ENCODE results near the gene BRD4. TPM values are rescaled to one million over a fixed set of nuclear protein-coding genes. Genes with fewer than 3 reads are reported as not detected.

Gene BRD4
- polyA plus RNA-seq (ENCODE audit: low read depth in 6 of 6), result 10 to 100 TPM; 13.5 to 51.9 (median 18.4) TPM

DNA sequence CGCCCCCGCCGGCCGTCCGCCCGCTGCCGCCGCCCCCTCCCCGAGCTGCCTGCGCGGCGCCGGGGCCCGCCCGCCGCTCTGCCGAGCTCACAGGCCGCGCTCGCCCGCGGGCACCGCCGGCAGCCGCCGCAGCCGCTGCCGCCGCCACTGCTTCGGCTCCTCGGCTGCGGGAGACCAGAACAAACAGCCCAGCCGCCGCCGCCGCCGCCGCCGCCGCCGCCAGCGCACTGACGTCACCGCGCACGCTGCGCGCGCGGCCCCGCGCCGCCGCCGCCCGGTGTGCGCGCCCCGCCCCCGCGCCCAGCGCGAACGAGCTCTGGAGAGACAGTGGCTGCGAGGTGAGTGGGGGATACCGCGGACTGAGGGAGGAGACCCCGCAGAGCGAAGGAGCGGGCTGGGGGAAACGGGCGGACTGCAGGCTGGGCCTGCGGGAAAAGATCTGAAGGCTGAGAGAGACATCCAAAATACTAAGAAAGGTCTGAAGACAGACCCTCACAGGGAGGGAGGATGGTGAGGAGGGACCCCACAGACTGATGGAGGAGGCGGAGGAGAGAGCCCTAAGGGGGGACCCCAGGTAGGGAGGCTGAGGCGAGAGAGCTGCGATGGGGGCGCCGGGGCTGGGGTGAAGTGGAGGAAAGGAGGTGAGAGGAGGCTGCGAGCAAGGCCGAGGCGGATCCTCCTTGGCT lies at the start of gene BRD4:
Gene BRD4, minus strand, starts transcription at position 229 of the 686 bp plus-strand sequence. CDS start 59,440 bp downstream, outside the sequence.
- peaks cover 29 to 67% (median 46%) of the 10 kb centered on the region in 3 donors for H3K4me1 Mint-ChIP-seq
- no peaks in the 10 kb centered on the region for H3K27me3 Mint-ChIP-seq
- DNase-seq, result peak; percentile 80
- no peaks in the 10 kb centered on the region for H3K9me3 Mint-ChIP-seq
- ATAC-seq (ENCODE audit: low read depth in 2 of 2), result peak; percentile 25 to 46
- H3K36me3 Mint-ChIP-seq, result no peaks in the 10 kb centered on the region
- H3K4me3 Mint-ChIP-seq, result peak within 1 kb of the TSS; percentile 90 to 99 (median 94)
- H3K27ac Mint-ChIP-seq, result peak within 1 kb of the TSS; percentile 98 to 99 (median 98)

DNA sequence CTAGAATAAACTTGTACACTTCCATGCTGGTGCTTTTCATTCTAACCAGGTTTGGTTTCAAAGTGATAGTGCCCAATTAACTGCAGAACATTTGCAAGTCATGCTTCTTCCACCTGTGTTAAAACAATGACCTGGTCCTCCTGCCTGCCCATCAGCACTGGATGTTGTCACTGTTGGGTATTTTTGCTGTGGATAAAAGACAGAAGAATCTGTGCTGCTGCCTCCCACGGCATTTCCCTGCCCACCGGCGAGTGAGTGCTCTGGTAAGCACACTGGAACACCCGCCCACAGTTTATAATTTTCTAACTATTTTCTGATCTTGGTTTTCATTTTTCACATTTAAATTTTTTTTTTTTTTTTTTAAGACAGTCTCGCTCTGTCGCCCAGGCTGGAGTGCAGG lies 49.5 kb upstream of the BRD4 start:
- Mint-ChIP-seq H3K27me3 (no peaks in the 10 kb centered on the region), H3K9me3 (no peaks in the 10 kb centered on the region), H3K4me1 (peaks cover 26 to 29% (median 28%) of the 10 kb centered on the region in 3 donors), H3K36me3 (no peaks in the 10 kb centered on the region), H3K27ac (peak overlapping the region in 2 of 6 donors; percentile 69 to 99), H3K4me3 (peak overlapping the region in 6 of 8 donors; percentile 21 to 97 (median 86))
- ATAC-seq (ENCODE audit: low read depth in 2 of 2) (no peak), DNase-seq (no peak)

DNA sequence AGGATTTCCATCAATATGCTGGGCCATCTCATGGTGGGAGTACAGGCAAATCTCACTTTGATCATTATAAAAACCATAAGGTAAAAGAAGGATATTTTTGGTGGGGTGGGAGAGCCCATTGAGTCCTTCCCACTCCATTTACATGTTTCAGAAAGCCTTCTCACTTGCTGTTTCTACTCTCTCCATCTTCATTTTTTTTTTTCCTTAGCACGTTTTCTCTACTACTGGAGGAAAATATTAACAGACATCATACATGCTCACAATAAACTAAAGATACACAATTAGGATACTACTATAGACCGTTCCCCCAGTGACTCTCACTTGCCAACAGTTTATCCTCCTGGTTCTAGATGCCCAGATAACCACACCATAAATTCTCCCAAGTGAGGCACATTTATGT lies 49.1 kb upstream of the BRD4 start:
- H3K27ac Mint-ChIP-seq, result peak overlapping the region in 2 of 6 donors; percentile 41 to 99
- peak overlapping the region in 5 of 8 donors; percentile 1 to 97 (median 89) for H3K4me3 Mint-ChIP-seq
- H3K27me3 Mint-ChIP-seq, result no peaks in the 10 kb centered on the region
- ATAC-seq (ENCODE audit: low read depth in 2 of 2) (no peak), DNase-seq (no peak)
- H3K36me3 Mint-ChIP-seq, result no peaks in the 10 kb centered on the region
- peaks cover 30 to 32% (median 32%) of the 10 kb centered on the region in 3 donors for H3K4me1 Mint-ChIP-seq
- H3K9me3 Mint-ChIP-seq, result no peaks in the 10 kb centered on the region

DNA sequence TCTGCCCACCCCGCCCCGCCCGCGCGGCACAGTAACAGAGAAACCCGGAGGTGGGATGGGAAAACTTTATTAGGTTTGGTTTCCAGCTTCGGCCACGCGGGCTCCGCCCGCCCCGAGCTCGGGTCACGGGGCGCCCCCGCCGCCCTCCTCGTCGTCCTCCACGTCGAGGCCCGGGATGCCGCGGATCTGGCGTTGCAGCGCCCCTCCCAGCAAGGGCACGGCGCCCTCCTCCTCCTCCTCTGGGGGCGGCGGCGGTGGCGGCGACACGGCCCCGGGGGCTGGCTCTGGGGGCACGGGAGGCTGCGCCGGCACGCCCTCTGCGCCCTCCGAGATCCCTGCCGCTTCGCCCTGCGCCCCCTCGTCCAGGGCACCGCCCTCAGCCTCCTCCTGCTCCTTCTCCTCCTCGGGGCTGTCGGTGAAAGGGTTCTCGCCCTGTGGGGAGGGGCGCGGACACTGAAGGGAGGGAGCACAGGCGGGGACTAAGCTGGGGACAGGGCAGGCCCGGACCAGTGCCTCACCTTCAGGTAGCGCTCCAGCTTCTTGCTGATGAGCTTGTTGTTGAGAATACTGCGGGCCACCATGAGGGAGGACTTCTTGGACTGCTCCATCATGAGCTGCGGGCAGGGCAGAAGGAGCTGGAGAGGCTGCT lies 47.8 kb upstream of the BRD4 start:
- Mint-ChIP-seq H3K36me3 (no peaks in the 10 kb centered on the region), H3K4me1 (peaks cover 30 to 40% (median 32%) of the 10 kb centered on the region in 3 donors), H3K27me3 (no peaks in the 10 kb centered on the region), H3K27ac (peak overlapping the region in 5 of 6 donors; percentile 79 to 100 (median 90)), H3K9me3 (no peaks in the 10 kb centered on the region), H3K4me3 (peak overlapping the region; percentile 93 to 100 (median 98))
- DNase-seq, result no peak
- peak; percentile 23 to 31 for ATAC-seq (ENCODE audit: low read depth in 2 of 2)

- H3K4me3 Mint-ChIP-seq, result peak within 1 kb of the TSS; percentile 93 to 100 (median 98)
- peaks cover 30 to 42% (median 36%) of the 10 kb centered on the region in 3 donors for H3K4me1 Mint-ChIP-seq
Observed at GRCh38 chr19:15379083-15379998, 47.0 kb upstream of the BRD4 start, which contains the start of gene AKAP8. AKAP8 (minus strand) TSS chr19:15379787; CDS start chr19:15379731, 56 bp downstream.

GRCh38 chr19:15378534-15379082 lies 46.3 kb upstream of the BRD4 start:
- no peaks in the 10 kb centered on the region for H3K9me3 Mint-ChIP-seq
- no peaks in the 10 kb centered on the region for H3K36me3 Mint-ChIP-seq
- H3K4me1 Mint-ChIP-seq, result peaks cover 35 to 41% (median 39%) of the 10 kb centered on the region in 3 donors
- ATAC-seq (ENCODE audit: low read depth in 2 of 2) (no peak), DNase-seq (peak; percentile 33)
- peak overlapping the region; percentile 93 to 100 (median 98) for H3K4me3 Mint-ChIP-seq
- no peaks in the 10 kb centered on the region for H3K27me3 Mint-ChIP-seq
- H3K27ac Mint-ChIP-seq, result peak overlapping the region; percentile 81 to 99 (median 93)

More at GRCh38 chr19:15379083-15379998, 47.0 kb upstream of the BRD4 start, which contains the start of gene AKAP8:
- peak; percentile 90 for ATAC-seq (ENCODE audit: low read depth in 2 of 2)
- Mint-ChIP-seq H3K9me3 (no peaks in the 10 kb centered on the region), H3K27ac (peak within 1 kb of the TSS; percentile 99 to 100 (median 100)), H3K27me3 (no peaks in the 10 kb centered on the region), H3K36me3 (no peaks in the 10 kb centered on the region)
- DNase-seq, result peak; percentile 98

- H3K4me3 Mint-ChIP-seq, result peak overlapping the region in 3 of 8 donors; percentile 15 to 27 (median 25)
- H3K36me3 Mint-ChIP-seq, result no peaks in the 10 kb centered on the region
- H3K27me3 Mint-ChIP-seq, result no peaks in the 10 kb centered on the region
- peak overlapping the region in 2 of 6 donors; percentile 57 to 63 for H3K27ac Mint-ChIP-seq
- ATAC-seq (ENCODE audit: low read depth in 2 of 2) (no peak), DNase-seq (no peak)
- H3K4me1 Mint-ChIP-seq, result peaks cover 30 to 31% (median 30%) of the 10 kb centered on the region in 3 donors
- no peaks in the 10 kb centered on the region for H3K9me3 Mint-ChIP-seq
Observed at GRCh38 chr19:15374796-15375440, 42.6 kb upstream of the BRD4 start.

DNA sequence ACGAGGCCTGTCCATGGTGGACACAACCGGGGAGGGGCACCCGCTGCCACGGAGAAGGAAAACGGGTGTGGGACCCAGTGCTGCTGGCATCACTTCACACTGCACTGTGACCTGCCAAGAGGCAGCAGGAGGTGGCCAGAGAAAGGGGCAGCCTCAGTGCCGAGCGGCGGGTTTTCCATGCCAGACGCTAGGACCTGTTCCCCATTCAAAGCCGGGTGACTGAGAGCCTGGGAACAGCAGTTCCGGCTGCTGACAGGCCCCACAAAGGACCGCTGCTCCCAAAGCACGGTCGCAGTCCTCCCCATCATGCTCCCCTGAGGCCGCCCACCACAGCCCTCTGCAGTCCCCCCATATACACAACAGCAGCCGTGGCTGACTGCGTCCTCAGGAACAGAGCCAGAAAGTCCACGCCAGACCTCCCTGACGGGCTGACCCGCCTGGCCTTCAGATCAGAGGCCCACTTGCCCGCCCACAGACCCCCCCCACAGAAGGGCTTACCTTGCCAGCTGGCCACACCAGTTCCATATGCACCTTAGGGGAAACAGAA lies 41.8 kb upstream of the BRD4 start:
- Mint-ChIP-seq H3K27ac (no peak overlapping the region), H3K9me3 (no peaks in the 10 kb centered on the region), H3K4me1 (peaks cover 30 to 31% (median 30%) of the 10 kb centered on the region in 3 donors), H3K27me3 (no peaks in the 10 kb centered on the region), H3K4me3 (peak overlapping the region in 1 of 8 donors; percentile 27), H3K36me3 (no peaks in the 10 kb centered on the region)
- no peak for ATAC-seq (ENCODE audit: low read depth in 2 of 2)
- no peak for DNase-seq

- Mint-ChIP-seq H3K4me3 (peak overlapping the region in 1 of 8 donors; percentile 46), H3K27ac (peak overlapping the region in 1 of 6 donors; percentile 59), H3K27me3 (no peaks in the 10 kb centered on the region), H3K4me1 (peaks cover 30 to 32% (median 31%) of the 10 kb centered on the region in 3 donors), H3K9me3 (no peaks in the 10 kb centered on the region), H3K36me3 (peaks cover 0 to 3% of the 10 kb centered on the region in 2 donors)
- ATAC-seq (ENCODE audit: low read depth in 2 of 2) (no peak), DNase-seq (no peak)
Observed at GRCh38 chr19:15373644-15374043, 41.3 kb upstream of the BRD4 start.

- peak overlapping the region in 1 of 8 donors; percentile 46 for H3K4me3 Mint-ChIP-seq
- ATAC-seq (ENCODE audit: low read depth in 2 of 2) (no peak), DNase-seq (no peak)
- H3K9me3 Mint-ChIP-seq, result no peaks in the 10 kb centered on the region
- H3K4me1 Mint-ChIP-seq, result peaks cover 23 to 26% (median 23%) of the 10 kb centered on the region in 3 donors
- H3K36me3 Mint-ChIP-seq, result peaks cover 0 to 10% of the 10 kb centered on the region in 2 donors
- H3K27ac Mint-ChIP-seq, result no peak overlapping the region
- no peaks in the 10 kb centered on the region for H3K27me3 Mint-ChIP-seq
Observed at GRCh38 chr19:15372891-15373301, 40.6 kb upstream of the BRD4 start.

DNA sequence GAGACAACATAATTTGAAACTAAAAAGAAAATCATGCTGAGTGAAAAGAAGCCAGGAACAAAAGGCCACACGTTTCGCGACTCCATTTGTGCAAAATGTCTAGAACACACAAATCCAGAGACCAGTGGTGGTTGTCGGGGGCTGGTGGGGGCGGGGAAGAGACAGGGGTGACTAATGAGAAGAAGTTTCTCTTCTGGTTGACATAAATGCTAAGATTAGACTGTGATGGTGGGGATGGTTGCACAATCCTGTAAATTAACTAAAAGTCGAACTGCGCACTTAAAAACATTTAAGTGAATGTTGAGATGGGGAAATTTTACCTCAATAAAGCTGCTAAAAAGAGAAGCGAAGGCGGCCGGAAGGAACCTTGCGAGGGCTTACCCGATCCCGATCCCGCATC lies 40.1 kb upstream of the BRD4 start:
- Mint-ChIP-seq H3K4me3 (no peak overlapping the region), H3K4me1 (peaks cover 19 to 23% (median 19%) of the 10 kb centered on the region in 3 donors), H3K27ac (no peak overlapping the region)

More for the DNA sequence above, 40.1 kb upstream of the BRD4 start:
- Mint-ChIP-seq H3K9me3 (no peaks in the 10 kb centered on the region), H3K27me3 (no peaks in the 10 kb centered on the region), H3K36me3 (peaks cover 0 to 12% of the 10 kb centered on the region in 2 donors)
- ATAC-seq (ENCODE audit: low read depth in 2 of 2), result no peak
- DNase-seq, result no peak
